ENCODE data around the gene GRK1. TPM values are rescaled to one million over a fixed set of nuclear protein-coding genes. Genes with fewer than 3 reads are reported as not detected.

Gene GRK1
- total and polyA plus RNA-seq, 2 of the 13 experiments (the other 11 are each of a cell fraction or from before 2014, with no cell fraction given) = 0.07 to 0.12 TPM

DNA sequence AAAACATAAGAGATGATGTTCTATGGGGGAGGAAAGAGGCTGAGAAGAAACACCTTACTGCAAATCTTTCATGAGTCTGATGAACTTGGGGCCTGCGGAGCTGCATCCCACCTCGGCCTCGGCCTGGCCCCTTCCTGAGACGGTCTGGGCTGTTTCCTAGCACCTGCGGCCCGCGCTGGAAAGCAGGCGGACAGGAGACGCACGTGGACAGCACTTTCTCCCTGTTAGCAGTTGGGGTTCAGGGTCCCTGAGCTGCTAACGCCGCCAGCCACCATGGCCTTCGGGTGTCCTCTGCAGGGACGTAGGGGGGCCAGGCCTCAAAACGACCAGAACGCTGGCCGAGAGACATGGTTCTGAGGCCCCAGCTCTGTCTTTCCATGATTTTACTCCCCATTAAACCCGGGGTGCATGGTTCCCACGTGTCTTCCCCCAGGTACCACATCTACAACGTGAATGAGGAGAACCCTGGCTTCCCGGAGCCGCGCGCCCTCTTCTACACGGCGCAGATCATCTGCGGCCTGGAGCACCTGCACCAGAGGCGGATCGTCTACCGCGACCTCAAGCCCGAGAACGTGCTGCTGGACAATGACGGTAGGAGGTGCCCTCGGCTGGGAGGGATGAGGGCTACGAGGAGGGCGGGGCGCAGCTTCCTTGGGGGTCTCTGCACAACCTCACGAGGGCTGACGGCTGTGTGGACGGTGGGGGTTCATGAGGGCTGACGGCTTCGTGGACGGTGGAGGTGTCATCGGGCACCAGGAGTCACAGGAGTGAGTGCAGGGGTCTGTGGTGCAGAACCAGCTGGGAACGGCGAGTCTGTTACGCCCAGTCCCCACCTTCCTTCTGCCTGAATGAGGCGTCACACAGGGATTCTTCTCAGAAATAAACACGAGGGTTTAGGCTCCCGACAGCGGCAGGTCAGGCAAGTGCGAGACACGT, 4.3 kb downstream of the GRK1 start:
- Histone ChIP-seq H3K4me1 (ENCODE audit: insufficient read depth, low read length) (no peaks in the 10 kb centered on the region), H3K27ac (ENCODE audit: extremely low read length, insufficient read depth, low read length) (no peak overlapping the region), H3K9me3 (ENCODE audit: low read length) (no peaks in the 10 kb centered on the region), H3K4me3 (replicated peaks in 1 of 3; ENCODE audit: insufficient read depth in 1 of 3, low read depth in 2 of 3, low read length in 3 of 3) (no peak overlapping the region), H3K79me2 (ENCODE audit: insufficient read depth, low read length) (no peaks in the 10 kb centered on the region), H3K27me3 (ENCODE audit: control insufficient read depth in 1 of 2, insufficient read depth in 2 of 2, low read length in 2 of 2) (peaks cover 7 to 37% of the 10 kb centered on the region in 2 experiments; a peak in 4 of 5 replicates), H3K4me2 (ENCODE audit: low read depth, low read length) (no peak overlapping the region), H3K9ac (ENCODE audit: insufficient read depth, low read depth, low read length) (no peak overlapping the region), H2AFZ (ENCODE audit: low read length) (no peak overlapping the region), H3K36me3 (replicated peaks in 1 of 2; ENCODE audit: control insufficient read depth in 1 of 2, insufficient read depth in 2 of 2, low read length in 2 of 2) (no peaks in the 10 kb centered on the region), H4K20me1 (ENCODE audit: insufficient read depth, low read length) (no peaks in the 10 kb centered on the region)
- in situ Hi-C loops (cut with HindIII; ENCODE audit: extremely low pct_ligation_motif_present, low pct_unique_long_range_greater_than_20kb) = no loop called here
- ChIA-PET POLR2A (no interaction called here), CTCF (ENCODE audit: low intra/inter-chr PET ratio, low total read pairs) (no interaction called here)
- ATAC-seq (no peak), FAIRE-seq (no peak), DNase-seq (ENCODE audit: low spot score) (no peak)
- intact Hi-C loops (cut with micrococcal nuclease; ENCODE audit: unreplicated experiment) = no loop called here
- no TSS peak for BruUV-seq (replicated peaks)
- 52% methylated on average over 41 of the region's 54 CpGs for WGBS (ENCODE audit: low lambda C conversion rate)
- TF ChIP-seq SMARCE1 (IDR thresholded peaks at IDR 0.05; ENCODE audit: borderline replicate concordance) = no peak
- TF ChIP-seq, protein P1, sequence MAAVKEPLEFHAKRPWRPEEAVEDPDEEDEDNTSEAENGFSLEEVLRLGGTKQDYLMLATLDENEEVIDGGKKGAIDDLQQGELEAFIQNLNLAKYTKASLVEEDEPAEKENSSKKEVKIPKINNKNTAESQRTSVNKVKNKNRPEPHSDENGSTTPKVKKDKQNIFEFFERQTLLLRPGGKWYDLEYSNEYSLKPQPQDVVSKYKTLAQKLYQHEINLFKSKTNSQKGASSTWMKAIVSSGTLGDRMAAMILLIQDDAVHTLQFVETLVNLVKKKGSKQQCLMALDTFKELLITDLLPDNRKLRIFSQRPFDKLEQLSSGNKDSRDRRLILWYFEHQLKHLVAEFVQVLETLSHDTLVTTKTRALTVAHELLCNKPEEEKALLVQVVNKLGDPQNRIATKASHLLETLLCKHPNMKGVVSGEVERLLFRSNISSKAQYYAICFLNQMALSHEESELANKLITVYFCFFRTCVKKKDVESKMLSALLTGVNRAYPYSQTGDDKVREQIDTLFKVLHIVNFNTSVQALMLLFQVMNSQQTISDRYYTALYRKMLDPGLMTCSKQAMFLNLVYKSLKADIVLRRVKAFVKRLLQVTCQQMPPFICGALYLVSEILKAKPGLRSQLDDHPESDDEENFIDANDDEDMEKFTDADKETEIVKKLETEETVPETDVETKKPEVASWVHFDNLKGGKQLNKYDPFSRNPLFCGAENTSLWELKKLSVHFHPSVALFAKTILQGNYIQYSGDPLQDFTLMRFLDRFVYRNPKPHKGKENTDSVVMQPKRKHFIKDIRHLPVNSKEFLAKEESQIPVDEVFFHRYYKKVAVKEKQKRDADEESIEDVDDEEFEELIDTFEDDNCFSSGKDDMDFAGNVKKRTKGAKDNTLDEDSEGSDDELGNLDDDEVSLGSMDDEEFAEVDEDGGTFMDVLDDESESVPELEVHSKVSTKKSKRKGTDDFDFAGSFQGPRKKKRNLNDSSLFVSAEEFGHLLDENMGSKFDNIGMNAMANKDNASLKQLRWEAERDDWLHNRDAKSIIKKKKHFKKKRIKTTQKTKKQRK (IDR thresholded peaks at IDR 0.05; ENCODE audit: low read length) = no peak
- no peak for TF ChIP-seq ZNF567 (CRISPR knock-in tag; IDR thresholded peaks at IDR 0.05; ENCODE audit: borderline replicate concordance)
- TF ChIP-seq ZNF446 (CRISPR knock-in tag; IDR thresholded peaks at IDR 0.05) = no peak
- no peak for TF ChIP-seq ZNF124 (CRISPR knock-in tag; IDR thresholded peaks at IDR 0.05)
- TF ChIP-seq, protein P2, sequence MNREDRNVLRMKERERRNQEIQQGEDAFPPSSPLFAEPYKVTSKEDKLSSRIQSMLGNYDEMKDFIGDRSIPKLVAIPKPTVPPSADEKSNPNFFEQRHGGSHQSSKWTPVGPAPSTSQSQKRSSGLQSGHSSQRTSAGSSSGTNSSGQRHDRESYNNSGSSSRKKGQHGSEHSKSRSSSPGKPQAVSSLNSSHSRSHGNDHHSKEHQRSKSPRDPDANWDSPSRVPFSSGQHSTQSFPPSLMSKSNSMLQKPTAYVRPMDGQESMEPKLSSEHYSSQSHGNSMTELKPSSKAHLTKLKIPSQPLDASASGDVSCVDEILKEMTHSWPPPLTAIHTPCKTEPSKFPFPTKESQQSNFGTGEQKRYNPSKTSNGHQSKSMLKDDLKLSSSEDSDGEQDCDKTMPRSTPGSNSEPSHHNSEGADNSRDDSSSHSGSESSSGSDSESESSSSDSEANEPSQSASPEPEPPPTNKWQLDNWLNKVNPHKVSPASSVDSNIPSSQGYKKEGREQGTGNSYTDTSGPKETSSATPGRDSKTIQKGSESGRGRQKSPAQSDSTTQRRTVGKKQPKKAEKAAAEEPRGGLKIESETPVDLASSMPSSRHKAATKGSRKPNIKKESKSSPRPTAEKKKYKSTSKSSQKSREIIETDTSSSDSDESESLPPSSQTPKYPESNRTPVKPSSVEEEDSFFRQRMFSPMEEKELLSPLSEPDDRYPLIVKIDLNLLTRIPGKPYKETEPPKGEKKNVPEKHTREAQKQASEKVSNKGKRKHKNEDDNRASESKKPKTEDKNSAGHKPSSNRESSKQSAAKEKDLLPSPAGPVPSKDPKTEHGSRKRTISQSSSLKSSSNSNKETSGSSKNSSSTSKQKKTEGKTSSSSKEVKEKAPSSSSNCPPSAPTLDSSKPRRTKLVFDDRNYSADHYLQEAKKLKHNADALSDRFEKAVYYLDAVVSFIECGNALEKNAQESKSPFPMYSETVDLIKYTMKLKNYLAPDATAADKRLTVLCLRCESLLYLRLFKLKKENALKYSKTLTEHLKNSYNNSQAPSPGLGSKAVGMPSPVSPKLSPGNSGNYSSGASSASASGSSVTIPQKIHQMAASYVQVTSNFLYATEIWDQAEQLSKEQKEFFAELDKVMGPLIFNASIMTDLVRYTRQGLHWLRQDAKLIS (CRISPR knock-in tag; IDR thresholded peaks at IDR 0.05) = no peak
- no peak for TF ChIP-seq PBX2 (CRISPR knock-in tag; IDR thresholded peaks at IDR 0.05)

All from HepG2 (cell line).